G401.6 (cell line): ENCODE measurements around the gene ZNF730.
"Not testable (repeated sequence)": the region's sequence is repeated elsewhere in the genome, so short reads cannot be mapped to it uniquely, and the experiment has no call there.

Source experiments
- FAIRE-seq: peaks from 2 replicates; lab custom pipeline; 2012; peaks lifted over from hg19 to GRCh38; lab: Jason Lieb, UNC

The ZNF730 gene

GRCh38 chr19:23116802-23117571, at the start of gene ZNF730:
TSS of gene ZNF730 (plus strand) at chr19:23117025. CDS start at chr19:23117174, 149 bp downstream.
- FAIRE-seq, result peak; percentile 33

- no peak for FAIRE-seq
Measured at GRCh38 chr19:23070353-23071146, 46.3 kb upstream of the ZNF730 start.

- no peak for FAIRE-seq
Measured at GRCh38 chr19:23071147-23071511, 45.7 kb upstream of the ZNF730 start.

- no peak for FAIRE-seq
Measured at GRCh38 chr19:23075031-23075733, 41.6 kb upstream of the ZNF730 start.

GRCh38 chr19:23077776-23078175, 39.0 kb upstream of the ZNF730 start:
- FAIRE-seq, result not testable (repeated sequence)

- FAIRE-seq, result no peak
Measured at GRCh38 chr19:23093832-23094231, 23.0 kb upstream of the ZNF730 start.

GRCh38 chr19:23095418-23095817, 21.4 kb upstream of the ZNF730 start:
- FAIRE-seq, result no peak

GRCh38 chr19:23098286-23098685, 18.5 kb upstream of the ZNF730 start:
- no peak for FAIRE-seq

GRCh38 chr19:23098988-23099387, 17.8 kb upstream of the ZNF730 start:
- FAIRE-seq, result no peak

- no peak for FAIRE-seq
Measured at GRCh38 chr19:23099966-23100365, 16.9 kb upstream of the ZNF730 start.

- no peak for FAIRE-seq
Measured at GRCh38 chr19:23101241-23101640, 15.6 kb upstream of the ZNF730 start.

GRCh38 chr19:23118400-23118799, 1.6 kb downstream of the ZNF730 start:
- no peak for FAIRE-seq

GRCh38 chr19:23134211-23134610, 17.4 kb downstream of the ZNF730 start:
- not testable (repeated sequence) for FAIRE-seq

- FAIRE-seq, result no peak
Measured at GRCh38 chr19:23145617-23146415, 29.0 kb downstream of the ZNF730 start.

- FAIRE-seq, result no peak
Measured at GRCh38 chr19:23160766-23161165, 43.9 kb downstream of the ZNF730 start.

GRCh38 chr19:23168286-23168685, 51.5 kb downstream of the ZNF730 start:
- FAIRE-seq, result not testable (repeated sequence)

GRCh38 chr19:23183251-23183650, 66.4 kb downstream of the ZNF730 start:
- FAIRE-seq, result no peak

- no peak for FAIRE-seq
Measured at GRCh38 chr19:23190341-23190740, 73.5 kb downstream of the ZNF730 start.
